GM19372 (cell line): ENCODE data around the gene PDGFRA.

Experiments used
- ATAC-seq: cut with Tn5 transposase; IDR thresholded peaks from one replicate; pipeline ENCODE4 v1.9.1; 2021; ENCODE audit warnings: mild to moderate bottlenecking, low read depth, moderate library complexity; ENCODE audit not compliant: unreplicated experiment

The PDGFRA gene

GRCh38 chr4:54228961-54229501 lies at the start of gene PDGFRA:
Gene PDGFRA, plus strand, starts transcription at chr4:54229293. Its CDS starts 29,476 bp downstream, at chr4:54258769.
- ATAC-seq: no peak

- no peak for ATAC-seq
Observed at GRCh38 chr4:54184581-54184980, 44.5 kb upstream of the PDGFRA start.

GRCh38 chr4:54185044-54185780 lies 43.9 kb upstream of the PDGFRA start:
- no peak for ATAC-seq

- ATAC-seq: no peak
Observed at GRCh38 chr4:54185866-54186265, 43.2 kb upstream of the PDGFRA start.

GRCh38 chr4:54186371-54186770 lies 42.7 kb upstream of the PDGFRA start:
- no peak for ATAC-seq

- ATAC-seq: no peak
Observed at GRCh38 chr4:54187148-54187547, 41.9 kb upstream of the PDGFRA start.

- ATAC-seq: no peak
Observed at GRCh38 chr4:54189140-54189539, 40.0 kb upstream of the PDGFRA start.

- ATAC-seq: no peak
Observed at GRCh38 chr4:54192811-54193210, 36.3 kb upstream of the PDGFRA start.

GRCh38 chr4:54197926-54198325 lies 31.2 kb upstream of the PDGFRA start:
- no peak for ATAC-seq

- no peak for ATAC-seq
Observed at GRCh38 chr4:54199919-54200318, 29.2 kb upstream of the PDGFRA start.

- no peak for ATAC-seq
Observed at GRCh38 chr4:54209617-54210016, 19.5 kb upstream of the PDGFRA start.

- ATAC-seq: no peak
Observed at GRCh38 chr4:54213001-54213400, 16.1 kb upstream of the PDGFRA start.

GRCh38 chr4:54213761-54214160 lies 15.3 kb upstream of the PDGFRA start:
- ATAC-seq: no peak

GRCh38 chr4:54215379-54216077 lies 13.6 kb upstream of the PDGFRA start:
- no peak for ATAC-seq

- peak; percentile 88 for ATAC-seq
Observed at GRCh38 chr4:54217642-54218495, 11.2 kb upstream of the PDGFRA start.

GRCh38 chr4:54218736-54219135 lies 10.4 kb upstream of the PDGFRA start:
- ATAC-seq: no peak

GRCh38 chr4:54224996-54225597 lies 4.0 kb upstream of the PDGFRA start:
- no peak for ATAC-seq

GRCh38 chr4:54225598-54226403 lies 3.3 kb upstream of the PDGFRA start:
- no peak for ATAC-seq

GRCh38 chr4:54226404-54227255 lies 2.5 kb upstream of the PDGFRA start:
- ATAC-seq: no peak
